Measurements from ENCODE around the gene MYOCD. TPM values are rescaled to one million over a fixed set of nuclear protein-coding genes. Genes with fewer than 3 reads are reported as not detected.

Gene MYOCD
- total and polyA plus RNA-seq, 2 of the 13 experiments (the other 11 are each of a cell fraction or from before 2014, with no cell fraction given): not detected

- peaks cover 10% of the 10 kb centered on the region for H3K4me1 ChIP-seq (ENCODE audit: insufficient read depth, low read length)
- H3K79me2 ChIP-seq (ENCODE audit: insufficient read depth, low read length): no peaks in the 10 kb centered on the region
- no peak for FAIRE-seq
- H3K4me3 ChIP-seq (replicated peaks in 1 of 3; ENCODE audit: insufficient read depth in 1 of 3, low read depth in 2 of 3, low read length in 3 of 3): no peak overlapping the region
- TF ChIP-seq YY1 (IDR thresholded peaks at IDR 0.05; ENCODE audit: insufficient read depth, insufficient replicate concordance, low read depth, low read length) (no peak), HMG20B (CRISPR knock-in tag; conservative IDR thresholded peaks at IDR 0.05) (no peak), SNRNP70 (IDR thresholded peaks at IDR 0.05; ENCODE audit: low read depth, low read length) (no peak), ZBTB25 (CRISPR knock-in tag; IDR thresholded peaks at IDR 0.05) (no peak), PCBP1 (IDR thresholded peaks at IDR 0.05; ENCODE audit: borderline replicate concordance, low read depth, low read length) (no peak), ZBTB2 (CRISPR knock-in tag; IDR thresholded peaks at IDR 0.05; ENCODE audit: low read depth) (no peak), ATF7-NPFF (CRISPR knock-in tag; IDR thresholded peaks at IDR 0.05; ENCODE audit: low read depth) (no peak), ZNF234 (CRISPR knock-in tag; conservative IDR thresholded peaks at IDR 0.05) (no peak), STAT6 (CRISPR knock-in tag; IDR thresholded peaks at IDR 0.05; ENCODE audit: borderline replicate concordance) (no peak), ZNF572 (CRISPR knock-in tag; IDR thresholded peaks at IDR 0.05) (no peak), PRDM4 (CRISPR knock-in tag; IDR thresholded peaks at IDR 0.05; ENCODE audit: borderline replicate concordance) (no peak)
- no peaks in the 10 kb centered on the region for H3K9me3 ChIP-seq (ENCODE audit: low read length)
- H3K9ac ChIP-seq (ENCODE audit: insufficient read depth, low read depth, low read length): no peak overlapping the region
- H3K4me2 ChIP-seq (ENCODE audit: low read depth, low read length): no peak overlapping the region
- no TSS peak for BruUV-seq (replicated peaks)
- CTCF ChIA-PET (ENCODE audit: low intra/inter-chr PET ratio, low total read pairs): no interaction called here
- intact Hi-C loops (cut with micrococcal nuclease; ENCODE audit: unreplicated experiment) (no loop called here), in situ Hi-C loops (cut with HindIII; ENCODE audit: extremely low pct_ligation_motif_present, low pct_unique_long_range_greater_than_20kb) (no loop called here)
- H2AFZ ChIP-seq (ENCODE audit: low read length): no peak overlapping the region
- DNase-seq (ENCODE audit: low spot score): no peak
- no peaks in the 10 kb centered on the region for H4K20me1 ChIP-seq (ENCODE audit: insufficient read depth, low read length)
- WGBS (ENCODE audit: low lambda C conversion rate): 45% methylated on average over 6 of the region's 6 CpGs
- POLR2A ChIA-PET: no interaction called here
- H3K36me3 ChIP-seq (replicated peaks in 1 of 2; ENCODE audit: control insufficient read depth in 1 of 2, insufficient read depth in 2 of 2, low read length in 2 of 2): no peaks in the 10 kb centered on the region
- no peak for ATAC-seq
- peaks cover 2 to 23% of the 10 kb centered on the region in 2 experiments; a peak in 4 of 5 replicates for H3K27me3 ChIP-seq (ENCODE audit: control insufficient read depth in 1 of 2, insufficient read depth in 2 of 2, low read length in 2 of 2)
- H3K27ac ChIP-seq (ENCODE audit: extremely low read length, insufficient read depth, low read length): no peak overlapping the region
These were observed 129.3 kb downstream of the MYOCD start for GRCh38 chr17:12794919-12795532.

Data from HepG2 (cell line).